Activated CD4-positive, alpha-beta T cell treated with anti-CD3 and anti-CD28 coated beads, Interleukin-10, Interleukin-2, amounts not matched to agents 100 ng/mL and 50 ng/mL, durations not matched to agents 16 hours and 8 hours (primary cell): Measurements from ENCODE around the gene DCPS.
"Not testable (repeated sequence)": the region's sequence is repeated elsewhere in the genome, so short reads cannot be mapped to it uniquely, and the experiment has no call there.

ENCODE experiments used
- DNase-seq: peaks from one replicate; pipeline ENCODE4 v3.0.0-alpha.2; 2020

Gene DCPS, protein sequence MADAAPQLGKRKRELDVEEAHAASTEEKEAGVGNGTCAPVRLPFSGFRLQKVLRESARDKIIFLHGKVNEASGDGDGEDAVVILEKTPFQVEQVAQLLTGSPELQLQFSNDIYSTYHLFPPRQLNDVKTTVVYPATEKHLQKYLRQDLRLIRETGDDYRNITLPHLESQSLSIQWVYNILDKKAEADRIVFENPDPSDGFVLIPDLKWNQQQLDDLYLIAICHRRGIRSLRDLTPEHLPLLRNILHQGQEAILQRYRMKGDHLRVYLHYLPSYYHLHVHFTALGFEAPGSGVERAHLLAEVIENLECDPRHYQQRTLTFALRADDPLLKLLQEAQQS

DNA sequence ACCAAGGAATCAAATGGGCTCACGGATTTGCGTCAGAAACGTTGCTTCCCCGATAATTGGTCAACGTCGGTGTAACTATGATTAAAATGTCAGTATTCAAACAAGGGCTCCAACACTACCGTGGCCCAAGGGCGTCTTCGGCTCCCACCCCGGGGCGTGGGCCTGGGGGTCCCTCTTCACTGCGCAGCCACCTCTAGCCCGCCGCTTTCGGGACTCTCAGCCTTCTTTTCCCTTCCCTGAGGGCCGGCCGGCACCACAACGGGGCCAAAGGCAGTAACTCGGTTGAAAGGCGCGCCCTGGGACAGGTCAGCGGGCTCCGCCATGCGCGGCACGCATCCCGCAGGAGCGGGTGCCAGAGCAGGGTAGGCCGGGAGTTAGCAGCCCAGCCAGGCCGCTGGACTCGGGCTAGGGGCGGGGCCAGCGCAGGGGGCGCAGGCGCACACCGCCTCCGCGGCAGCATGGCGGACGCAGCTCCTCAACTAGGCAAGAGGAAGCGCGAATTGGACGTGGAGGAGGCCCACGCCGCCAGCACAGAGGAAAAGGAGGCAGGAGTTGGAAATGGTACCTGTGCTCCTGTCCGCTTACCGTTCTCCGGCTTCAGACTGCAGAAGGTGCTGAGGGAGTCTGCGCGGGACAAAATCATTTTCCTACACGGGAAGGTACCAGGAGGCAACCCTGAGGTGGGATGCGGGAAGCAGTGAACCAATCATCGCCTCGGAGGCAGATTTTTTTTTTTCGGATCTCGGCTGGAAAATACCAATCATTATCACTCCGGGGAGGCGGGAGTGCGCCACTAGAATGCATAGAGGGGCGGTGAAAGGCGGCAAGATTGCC is at the start of gene DCPS:
TSS of gene DCPS (plus strand) at position 438 of the 834 bp plus-strand sequence. CDS start at position 459, 21 bp downstream.
- peak; percentile 93 for DNase-seq

DNA sequence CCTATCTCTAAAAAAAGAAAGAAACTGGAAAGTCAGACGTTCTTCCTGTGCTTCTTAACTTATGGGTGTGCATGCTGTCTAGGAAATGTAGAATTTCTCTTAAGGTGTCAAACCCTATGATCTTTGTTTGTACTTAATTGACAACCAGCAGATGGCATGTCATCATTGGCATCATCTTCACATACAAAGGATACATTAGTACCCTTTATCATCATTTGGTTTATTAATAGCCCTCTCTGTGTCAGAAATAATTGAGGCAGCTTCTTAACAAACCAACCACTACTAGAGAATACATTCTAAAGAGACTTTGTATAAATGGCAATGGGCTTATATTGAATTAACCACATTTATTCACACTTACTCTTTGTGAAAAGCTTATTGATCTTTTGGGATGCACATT is 49.0 kb upstream of the DCPS start:
- DNase-seq: no peak

DNA sequence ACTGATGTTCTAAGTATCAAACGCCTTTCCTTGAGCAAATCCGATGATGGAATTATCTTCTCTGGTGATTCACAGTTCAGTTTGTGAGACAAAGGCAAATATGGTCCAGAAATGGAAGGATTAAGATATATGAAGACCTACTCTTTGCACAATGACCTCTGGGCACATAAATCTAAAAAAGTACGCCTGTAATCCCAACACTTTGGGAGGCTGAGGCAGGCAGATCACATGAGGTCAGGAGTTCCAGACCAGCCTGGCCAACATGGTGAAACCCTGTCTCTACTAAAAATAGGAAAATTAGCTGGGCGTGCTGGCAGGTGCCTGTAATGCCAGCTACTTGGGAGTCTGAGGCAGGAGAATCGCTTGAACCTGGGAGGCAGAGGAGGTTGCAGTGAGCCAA is 48.4 kb upstream of the DCPS start:
- not testable (repeated sequence) for DNase-seq

DNA sequence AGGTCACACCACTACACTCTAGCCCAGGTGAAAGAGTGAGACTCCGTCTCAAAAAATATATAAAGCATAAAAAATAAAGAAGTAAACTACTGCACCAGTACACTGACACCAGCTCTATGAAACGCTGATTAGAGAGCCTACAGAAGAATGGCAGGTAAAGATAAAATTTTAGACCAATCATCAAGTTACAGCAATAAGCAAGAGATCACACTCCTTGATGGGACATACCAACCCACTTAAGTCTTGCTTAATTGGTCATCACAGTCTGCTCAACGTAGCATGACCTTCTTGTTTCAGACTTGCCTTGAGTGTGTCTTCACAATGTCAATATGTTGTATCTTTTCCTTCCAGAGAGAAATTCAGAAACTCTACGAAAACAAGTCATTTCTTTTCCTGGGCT is 47.6 kb upstream of the DCPS start:
- no peak for DNase-seq

DNA sequence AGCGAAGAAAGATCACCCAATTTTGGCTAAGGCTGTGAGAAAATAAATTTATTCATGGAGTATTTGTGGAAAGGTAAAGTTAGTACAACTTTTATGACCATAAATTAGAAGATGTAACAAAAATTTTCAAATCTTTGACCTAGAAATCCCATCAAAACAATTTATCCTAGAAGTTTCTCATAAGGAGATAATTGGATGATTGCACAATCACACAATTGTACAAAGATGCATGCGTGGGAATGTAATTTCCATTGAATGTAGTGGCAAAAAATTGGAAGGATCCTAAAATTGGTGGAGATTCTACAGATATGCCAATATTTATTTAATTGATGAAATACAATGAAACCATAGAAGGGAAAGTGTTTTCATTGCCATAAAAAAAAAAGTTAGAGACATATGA is 46.7 kb upstream of the DCPS start:
- DNase-seq: no peak

DNA sequence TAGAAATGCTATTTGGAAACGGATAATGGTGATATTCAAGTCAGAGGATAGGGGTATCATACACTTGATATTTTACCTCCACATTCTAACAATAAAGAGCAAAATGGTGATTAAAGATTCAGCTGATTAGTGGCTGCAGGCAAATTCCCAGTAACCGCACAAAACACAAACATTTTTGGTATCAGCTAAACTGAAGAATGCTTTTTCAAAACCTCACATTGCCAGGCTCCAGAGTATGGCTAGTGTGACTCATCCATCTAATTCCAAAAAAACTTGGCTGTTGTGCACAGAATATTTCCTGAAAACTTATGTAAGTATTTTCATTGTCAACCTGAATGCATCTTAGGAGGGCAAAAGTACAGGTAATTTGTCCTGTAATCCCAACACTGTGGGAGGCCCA is 46.1 kb upstream of the DCPS start:
- DNase-seq: no peak

DNA sequence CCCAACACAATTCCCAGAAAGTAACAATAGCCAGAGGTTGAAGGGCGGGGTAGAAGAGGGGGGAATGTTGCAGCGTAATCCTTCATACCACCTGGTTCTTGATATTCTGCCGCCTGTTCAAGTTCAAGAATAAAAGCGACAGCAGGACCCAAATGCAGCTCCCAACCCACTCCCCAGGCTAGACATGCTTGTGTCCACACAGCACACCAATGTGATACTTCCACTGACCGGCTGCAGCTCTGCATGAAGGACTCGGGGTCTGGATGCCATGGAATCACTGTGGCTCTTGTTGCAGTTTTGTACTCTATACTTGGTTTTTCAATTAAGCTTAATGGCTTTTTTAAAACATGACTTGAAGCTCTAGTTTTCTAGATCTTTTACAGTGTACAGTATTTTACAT is 41.6 kb upstream of the DCPS start:
- no peak for DNase-seq

DNA sequence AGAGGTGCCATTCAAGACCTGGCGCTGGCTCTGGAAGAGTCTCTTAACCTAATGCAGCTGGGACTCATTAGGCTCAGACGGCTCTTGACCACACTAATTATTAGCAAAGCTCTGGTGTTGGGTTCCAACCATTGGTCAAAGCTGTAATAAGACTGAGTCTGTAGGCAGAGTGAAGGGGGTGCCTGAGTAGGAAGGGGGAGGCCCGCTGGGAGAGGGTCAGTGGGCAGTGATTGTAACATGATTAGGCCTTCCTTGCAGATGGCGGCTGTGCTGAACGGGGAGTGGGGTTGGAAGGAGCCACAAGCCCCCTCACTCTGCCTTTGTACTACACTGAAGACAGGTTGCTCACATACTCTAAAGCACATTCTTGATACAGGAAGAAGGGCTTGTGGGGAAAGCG is 40.4 kb upstream of the DCPS start:
- DNase-seq: no peak

DNA sequence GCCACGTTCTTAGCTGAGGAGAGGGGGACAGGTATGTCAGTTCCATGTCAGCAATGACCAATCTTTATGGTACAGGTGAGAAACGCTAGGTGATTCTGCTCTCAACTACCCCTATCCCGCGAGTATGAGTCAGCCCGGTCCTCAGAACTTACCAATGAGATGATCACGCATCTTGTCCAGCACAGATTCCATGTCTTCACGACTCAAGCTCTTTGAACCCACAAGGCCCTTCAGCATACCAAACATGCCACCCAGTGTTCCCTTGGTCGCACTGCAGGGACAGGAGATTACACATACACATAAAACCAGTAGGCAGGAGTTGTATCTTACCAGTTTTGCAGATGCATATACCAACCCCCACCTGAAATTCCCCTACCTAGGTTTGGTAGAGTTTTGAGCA is 38.0 kb upstream of the DCPS start:
- no peak for DNase-seq

DNA sequence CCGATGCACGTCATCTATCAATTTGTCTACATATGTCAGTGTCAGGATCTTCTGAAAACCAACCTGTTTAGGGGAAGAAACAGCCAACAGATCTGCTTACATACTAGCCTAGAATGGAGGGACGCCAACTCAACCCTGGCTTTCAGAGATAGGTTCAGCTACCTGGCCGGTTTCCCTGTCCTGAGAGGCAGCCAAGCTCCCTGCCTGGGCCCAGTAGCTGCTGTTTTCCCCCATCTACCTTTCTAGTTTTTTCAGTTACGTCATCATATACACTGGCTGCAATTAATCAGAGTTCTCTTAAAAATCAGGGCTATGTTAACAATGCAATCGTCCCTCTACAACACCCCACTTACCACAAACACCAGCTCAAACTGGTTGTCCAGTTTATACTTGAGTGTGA is 36.2 kb upstream of the DCPS start:
- no peak for DNase-seq

DNA sequence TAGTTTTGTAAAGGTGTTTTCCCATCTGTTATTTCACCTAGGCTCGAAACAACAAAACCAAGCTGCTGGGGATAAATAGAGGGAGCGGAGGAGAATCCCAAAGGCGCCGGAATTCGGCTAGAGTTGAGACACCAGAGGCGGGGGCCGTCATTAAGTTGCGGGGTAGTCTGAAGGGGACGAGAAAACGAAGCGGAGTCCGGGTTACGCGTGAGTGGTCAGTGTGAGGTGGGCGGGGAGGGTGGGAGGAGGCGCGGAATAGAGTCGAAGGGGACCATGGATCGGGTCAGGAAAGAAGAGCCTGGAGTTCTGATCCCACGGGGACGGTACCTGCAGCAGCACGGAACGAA is 35.5 kb upstream of the DCPS start:
- no peak for DNase-seq

DNA sequence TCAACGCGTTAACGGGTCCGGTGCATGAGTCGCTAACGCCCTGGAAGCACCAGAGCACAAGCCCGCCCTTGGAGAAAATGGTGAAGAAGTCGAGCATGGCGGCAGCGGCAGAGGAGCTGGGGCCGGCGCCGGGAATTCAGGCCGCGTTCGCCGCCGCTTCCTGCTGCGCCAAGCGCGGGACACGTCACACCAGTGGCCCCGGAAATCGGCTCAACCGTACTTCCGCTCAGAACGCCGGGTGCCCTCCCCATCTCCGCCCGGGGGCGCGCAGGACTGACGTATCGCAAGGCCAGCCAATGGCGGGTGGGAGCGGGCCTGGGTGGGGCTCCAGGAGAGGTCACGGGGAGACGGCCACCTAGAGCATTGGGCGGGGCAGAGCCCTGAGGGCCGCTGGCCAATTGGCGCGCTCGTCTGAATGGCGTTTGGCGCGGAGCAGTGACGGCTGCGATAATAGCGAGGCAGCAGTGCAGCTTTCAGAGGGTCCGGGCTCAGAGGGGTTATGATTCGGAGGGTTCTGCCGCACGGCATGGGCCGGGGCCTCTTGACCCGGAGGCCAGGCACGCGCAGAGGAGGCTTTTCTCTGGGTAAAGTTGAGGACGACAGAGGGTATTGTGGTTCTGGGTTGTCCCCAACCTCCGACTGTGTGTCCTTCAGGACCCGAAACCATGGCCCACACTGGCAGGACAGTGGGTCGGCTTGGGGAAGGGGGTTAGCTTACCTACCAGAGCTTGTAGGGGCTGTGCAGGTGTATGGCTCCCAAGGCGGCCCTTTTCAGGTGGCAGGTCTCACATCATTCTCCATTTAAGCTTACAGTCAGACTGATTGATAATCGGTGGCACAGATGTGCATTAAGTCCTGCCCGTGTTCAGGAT is 34.9 kb upstream of the DCPS start, which contains the start of the genes FOXRED1 and SRPRA:
TSS of gene FOXRED1 (plus strand) at position 447 of the 872 bp plus-strand sequence. CDS start at position 500, 53 bp downstream.
TSS of gene SRPRA (minus strand) at position 188 of the 872 bp plus-strand sequence. CDS start at position 97, 91 bp downstream.
- DNase-seq: peak; percentile 100

DNA sequence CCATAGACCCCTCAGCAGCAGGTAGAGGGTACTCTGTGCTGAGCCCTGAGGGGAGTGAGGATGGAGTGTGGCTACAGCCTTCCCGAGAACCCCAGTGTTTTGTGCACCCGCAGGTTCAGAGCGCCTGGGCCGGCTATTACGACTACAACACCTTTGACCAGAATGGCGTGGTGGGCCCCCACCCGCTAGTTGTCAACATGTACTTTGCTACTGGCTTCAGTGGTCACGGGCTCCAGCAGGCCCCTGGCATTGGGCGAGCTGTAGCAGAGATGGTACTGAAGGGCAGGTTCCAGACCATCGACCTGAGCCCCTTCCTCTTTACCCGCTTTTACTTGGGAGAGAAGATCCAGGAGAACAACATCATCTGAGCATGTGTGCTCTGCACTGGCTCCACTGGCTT is 26.5 kb upstream of the DCPS start:
- no peak for DNase-seq

DNA sequence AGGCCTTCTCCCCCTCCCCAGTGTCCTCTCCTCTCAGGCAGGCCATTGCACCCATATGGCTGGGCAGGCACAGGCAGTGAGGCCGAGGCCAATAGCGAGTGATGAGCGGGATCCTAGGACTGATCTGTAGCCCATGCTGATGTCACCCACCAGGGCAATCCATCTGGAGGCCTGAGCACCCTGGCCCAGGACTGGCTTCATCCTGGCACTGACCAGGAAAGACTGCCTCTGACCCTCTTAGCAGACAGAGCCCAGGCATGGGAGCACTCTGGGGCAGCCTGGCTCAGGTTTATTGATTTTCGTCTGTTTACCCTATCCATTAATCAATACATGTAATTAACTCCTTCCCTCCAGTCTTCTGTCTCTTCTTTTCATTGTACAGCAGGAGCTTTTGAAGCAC is 26.1 kb upstream of the DCPS start:
- no peak for DNase-seq

DNA sequence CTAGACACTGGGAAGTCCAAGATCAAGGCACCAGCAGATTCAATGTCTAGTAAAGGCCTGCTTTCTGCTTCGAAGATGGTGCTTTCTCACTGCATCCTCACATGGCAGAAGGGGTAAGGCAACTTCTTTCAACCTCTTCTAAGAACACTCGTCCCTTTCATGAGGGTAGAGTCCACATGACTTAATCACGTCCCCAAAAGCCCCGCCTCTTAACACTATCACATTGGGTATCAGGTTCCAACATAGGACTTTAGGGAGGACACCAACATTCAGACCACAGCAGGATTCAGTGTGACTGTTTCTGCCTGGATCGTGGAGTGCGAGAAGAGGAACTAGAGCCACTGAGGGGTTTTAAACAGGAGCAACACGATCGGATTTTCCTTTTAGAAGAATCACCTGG is 24.7 kb upstream of the DCPS start:
- DNase-seq: no peak

DNA sequence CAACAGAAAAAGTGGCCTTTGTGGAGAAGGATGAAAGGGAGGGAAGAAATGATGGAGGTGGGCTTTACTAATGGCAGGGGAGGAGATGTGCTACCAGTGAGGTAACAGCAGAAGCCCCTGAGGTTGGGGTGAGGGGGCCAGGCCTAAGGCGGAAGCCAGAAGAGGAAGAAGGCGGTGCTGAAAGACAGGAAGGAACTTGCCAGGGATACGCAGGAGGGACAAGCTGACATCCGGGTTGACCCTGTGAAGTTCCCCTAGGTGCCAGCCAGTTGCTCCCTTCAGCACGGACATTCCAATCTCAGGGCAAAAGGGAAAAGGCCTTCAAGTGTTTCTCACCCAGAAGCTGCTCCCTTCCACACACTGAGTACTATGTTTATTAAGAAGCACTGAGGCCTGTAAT is 23.3 kb upstream of the DCPS start:
- no peak for DNase-seq

DNA sequence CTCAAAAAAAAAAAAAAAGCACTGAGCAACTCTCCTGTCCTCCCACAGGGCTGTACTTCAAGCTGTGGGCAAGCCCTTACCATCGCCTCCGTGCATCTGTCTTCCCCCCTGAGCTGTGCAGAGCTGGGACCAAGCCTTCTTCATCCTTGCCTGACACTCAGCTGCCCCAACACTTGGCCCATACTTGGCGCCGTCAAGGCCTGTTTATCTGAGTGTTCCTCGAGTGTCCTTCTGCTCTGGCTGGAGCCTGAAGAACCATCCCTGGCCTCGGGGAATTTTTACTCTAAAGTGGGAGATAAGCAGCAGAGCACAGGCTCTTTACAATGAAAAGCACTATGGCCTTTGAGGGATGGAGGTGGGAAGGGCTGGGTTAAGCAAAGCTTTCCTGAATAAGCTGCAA is 22.6 kb upstream of the DCPS start:
- DNase-seq: no peak

DNA sequence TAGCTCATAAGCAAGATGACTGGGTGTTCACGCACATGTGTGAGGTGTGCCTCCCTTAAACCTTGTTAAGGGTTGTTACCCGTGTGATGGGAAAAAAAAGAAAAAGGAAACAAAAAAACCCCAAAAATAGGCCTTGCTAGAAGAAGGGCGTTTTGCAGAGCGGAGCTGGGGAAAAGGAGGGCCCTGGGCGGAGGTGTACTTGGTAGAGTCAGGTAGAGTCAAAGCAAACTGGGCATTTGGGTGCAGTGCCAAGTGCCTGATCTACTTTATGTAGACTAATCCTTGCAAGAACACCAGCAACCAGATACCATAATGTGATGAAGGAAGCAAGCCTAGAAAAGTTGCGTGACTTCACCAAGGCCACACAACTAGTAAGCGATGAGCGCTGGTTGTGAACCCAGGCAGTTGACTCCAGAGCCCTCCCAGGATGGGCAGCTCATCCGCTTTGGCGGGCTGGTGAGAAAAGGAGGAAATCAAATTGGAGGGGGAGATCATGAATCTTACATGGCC is 22.1 kb upstream of the DCPS start:
- DNase-seq: no peak

DNA sequence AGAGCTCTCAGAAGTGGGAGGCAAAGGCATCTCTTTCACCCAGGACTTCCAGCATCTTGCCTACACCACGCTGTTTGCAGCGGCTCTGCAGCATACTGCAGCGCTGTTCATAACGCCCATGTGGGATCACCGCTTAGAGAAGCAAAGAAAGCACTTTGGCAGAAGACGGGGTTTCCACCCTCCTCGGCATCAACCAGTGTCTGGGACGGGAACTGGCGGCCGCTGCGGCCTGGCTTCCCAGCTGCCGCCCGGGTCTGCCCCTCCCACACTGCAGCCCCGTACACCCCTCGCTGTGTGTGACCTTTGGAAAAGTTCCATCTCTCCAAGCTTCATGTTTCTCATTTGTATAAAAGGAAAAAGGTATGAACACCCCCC is 21.5 kb upstream of the DCPS start:
- peak; percentile 39 for DNase-seq

DNA sequence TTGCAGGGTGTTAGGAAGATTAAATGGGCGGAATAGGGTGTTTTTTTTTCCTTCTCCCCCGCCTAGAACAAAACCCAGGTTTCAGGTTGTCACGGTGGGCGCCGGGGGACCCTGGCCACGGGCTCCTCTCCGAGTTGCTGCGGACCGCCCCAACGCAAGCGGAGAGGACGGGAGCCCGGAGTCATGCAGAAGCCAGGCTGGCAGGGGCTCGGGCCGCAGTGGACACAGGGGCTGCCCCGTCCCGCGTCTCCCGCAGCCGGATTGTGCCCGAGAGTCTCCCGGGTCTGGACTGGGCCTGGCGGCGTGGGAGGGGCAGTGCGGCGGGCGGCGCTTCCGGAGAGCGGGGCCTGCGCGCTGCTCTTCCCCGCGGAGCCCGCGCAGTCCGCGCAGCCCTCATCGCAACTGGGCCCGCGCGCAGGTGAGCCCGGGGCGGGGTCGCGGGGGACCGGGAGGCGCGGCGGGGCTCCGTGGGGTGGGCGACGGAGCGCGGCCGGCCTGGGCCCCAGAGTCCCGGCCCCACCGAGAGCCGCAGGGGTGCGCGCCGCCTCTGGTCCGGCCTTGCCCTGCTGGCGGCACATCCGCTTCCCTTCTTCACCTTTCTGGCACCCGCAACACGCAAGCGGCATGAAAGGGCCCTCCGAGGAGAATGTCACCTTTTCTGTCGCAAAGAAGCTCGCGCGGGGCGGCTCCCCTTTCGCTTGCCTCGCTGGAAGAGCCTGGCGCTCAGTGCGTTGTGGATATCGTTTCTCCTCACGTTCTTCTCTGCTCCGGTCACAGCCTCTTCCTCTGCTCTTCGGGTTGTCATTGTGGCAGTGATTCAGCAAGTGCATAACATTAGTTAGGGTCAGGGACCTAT is 20.9 kb upstream of the DCPS start, which contains the start of gene TIRAP:
TSS of gene TIRAP (plus strand) at position 358 of the 856 bp plus-strand sequence. CDS start 7,802 bp downstream, outside the sequence.
- peak; percentile 67 for DNase-seq

DNA sequence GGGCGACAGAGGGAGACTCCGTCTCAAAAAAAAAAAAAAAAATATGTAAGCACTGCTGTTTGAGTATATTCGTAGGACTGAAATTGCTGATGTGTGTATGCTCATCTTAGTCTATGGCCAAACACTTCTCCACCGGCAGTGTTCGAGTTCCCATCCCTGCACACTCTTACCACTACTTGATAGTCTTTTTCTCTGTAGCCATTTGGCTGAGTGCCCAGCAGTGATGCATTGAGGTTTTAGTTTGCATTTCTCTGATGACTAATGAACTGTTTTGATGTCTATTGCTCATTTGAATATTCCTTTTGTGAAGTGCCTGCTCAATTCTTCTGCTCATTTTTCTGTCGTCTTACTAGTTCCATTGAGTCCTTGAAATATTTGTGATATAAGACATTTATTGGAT is 19.0 kb upstream of the DCPS start:
- DNase-seq: peak; percentile 78

DNA sequence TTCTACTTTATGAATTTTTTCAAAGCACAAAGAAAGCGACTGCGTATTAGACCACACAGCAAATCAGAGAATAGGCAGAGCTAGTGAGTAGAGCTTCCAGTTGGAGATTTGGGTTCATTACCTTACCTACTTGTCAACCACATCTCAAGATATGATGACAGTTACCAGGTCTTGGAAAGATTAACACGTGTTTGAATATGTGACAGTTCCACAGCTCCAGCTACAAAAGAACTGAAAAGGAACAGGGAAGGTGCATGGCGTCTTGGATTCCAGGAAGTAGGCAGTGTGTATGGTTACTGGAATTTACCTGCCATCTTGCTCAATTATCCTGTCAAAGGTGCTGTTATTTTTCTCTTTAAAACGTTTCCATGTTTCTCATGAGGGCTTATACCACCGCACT is 15.6 kb upstream of the DCPS start:
- DNase-seq: no peak
